Heart right ventricle (tissue), 16 donors: ENCODE results near the gene HEYL. TPM values are rescaled to one million over a fixed set of nuclear protein-coding genes. Genes with fewer than 3 reads are reported as not detected.

Experiments
- ATAC-seq, 8 donors: fragments of 200-7000 bp; cut with Tn5 transposase; one replicate each; pipeline ENCODE4 v1.9.1; 2020; ENCODE audit warnings: mild to moderate bottlenecking in 8 of 8, moderate library complexity in 8 of 8, moderate number of reproducible peaks in 1 of 8
- DNase-seq, 2 donors: peaks; one replicate each; pipeline ENCODE4 v3.0.0-alpha.2; 2020
- H3K27ac ChIP-seq, 10 donors: fragments of 200-600 bp; sonication (generic) in 2 of 10; one replicate each; pipeline versions ENCODE4 v1.5.0 to v1.8.0; 2020 to 2022; ENCODE audit warnings: mild to moderate bottlenecking in 3 of 10
- H3K27me3 ChIP-seq, 7 donors: fragments of 200-600 bp; one replicate each; pipeline ENCODE4 v1.8.0; 2021 to 2022; ENCODE audit warnings: mild to moderate bottlenecking in 2 of 7
- H3K36me3 ChIP-seq, 9 donors: fragments of 200-600 bp; sonication (generic) in 1 of 9; one replicate each; pipeline versions ENCODE4 v1.5.0 to v1.8.0; 2020 to 2022; ENCODE audit warnings: mild to moderate bottlenecking in 2 of 9
- H3K4me1 ChIP-seq, 9 donors: fragments of 200-600 bp; sonication (generic) in 1 of 9; one replicate each; pipeline versions ENCODE4 v1.5.0 to v1.8.0; 2020 to 2022; ENCODE audit warnings: mild to moderate bottlenecking in 4 of 9
- H3K4me3 ChIP-seq, 10 donors: fragments of 200-600 bp; sonication (generic) in 2 of 10; one replicate each; pipeline versions ENCODE4 v1.5.0 to v1.8.0; 2020 to 2022; ENCODE audit warnings: mild to moderate bottlenecking in 7 of 10, moderate library complexity in 2 of 10
- H3K9me3 ChIP-seq, 11 donors: fragments of 200-600 bp in 10 of 11; sonication (generic) in 2 of 11; one replicate each; pipeline versions ENCODE4 v1.5.0 to v1.8.0; 2013 to 2022; ENCODE audit warnings: mild to moderate bottlenecking in 2 of 11, control low read depth in 1 of 11, moderate library complexity in 1 of 11
- WGBS, 2 donors: extraction: QIAGEN DNeasy Blood & Tissue Kit; methylation state at CpG; one replicate each; pipeline ENCODE4 v1.1.7; 2013; ENCODE audit warnings: inconsistent platforms in 1 of 2; 5-methylcytosine and 5-hydroxymethylcytosine counted together
- intact Hi-C, 10 donors: fragments of 100-400 bp; cut with DNase I; formaldehyde crosslinking; loops; one replicate each; pipeline versions ENCODE4 v1.11.1 to v1.14.2; 2022
- polyA plus RNA-seq, 2 donors: library from polyadenylated mRNA; stranded (reverse); fragments of 200-250 nt; gene quantifications; one replicate each; pipeline ENCODE4 v1.2.3, GENCODE V29; 2013
- total RNA-seq, 10 donors: library from RNA; stranded (reverse); fragmentation: NEBNext Ultra II Directional in 3 of 10; extraction: Animal tissue kit (Norgen Biotek cat#: 25700) in 3 of 10; gene quantifications; one replicate each; pipeline versions ENCODE4 v1.2.1 to v1.2.4, GENCODE V29; 2021 to 2023
- TF ChIP-seq, protein P1 (sequence below), 9 donors: fragments of 200-600 bp; sonication (generic) in 2 of 9; IDR thresholded peaks; one replicate each; pipeline versions ENCODE4 v1.5.0 to v1.8.0; 2021 to 2022; ENCODE audit warnings: antibody characterized with exemption in 9 of 9, mild to moderate bottlenecking in 5 of 9, moderate library complexity in 1 of 9
- donor health status: Arrhythmogenic right ventricular cardiomyopathy.
- donor health status: ischemic (EF 13 %, LVEDD 7.1; RV severe dilation, severe dysfunction).
- donor health status: healthy with polysubstance abuse.
- donor health status: DM: no; HTN: yes; CAD: no.
- donor health status: DM: no; HTN: no; CAD: no.
- donor health status: ischemic (EF 25% LVEDD 6.9; RV normal size, moderate dysfunction).
- donor health status: ischemic (EF 25% LVEDD 5.7; RV mildly dilated, moderate dysfunction).
- donor health status: healthy.
- donor health status: DM: yes; HTN: yes; CAD: no.
- donor health status: Ischemic cardiomyopathy.
- donor health status: ischemic (EF 35%, LVEDD 5.7; RV mildly dilated, moderate dysfunction).
- donor health status: nonischemic (EF 11% LVEDD 7.7; RV severe dilation, severe dysfunction).
- donor health status: DM: yes; HTN: yes; CAD: no.
- donor health status: PGD.
- donor health status: ischemic (EF 29% LVEDD 5.4; RV normal size, mild dysfunction).
- donor health status: nonischemic (EF 23%, LVEDD 6.1; RV moderate dilation, normal function).

The HEYL gene
- total and polyA plus RNA-seq, 12 donors = 11.5 to 27.5 (median 14.3) TPM

DNA sequence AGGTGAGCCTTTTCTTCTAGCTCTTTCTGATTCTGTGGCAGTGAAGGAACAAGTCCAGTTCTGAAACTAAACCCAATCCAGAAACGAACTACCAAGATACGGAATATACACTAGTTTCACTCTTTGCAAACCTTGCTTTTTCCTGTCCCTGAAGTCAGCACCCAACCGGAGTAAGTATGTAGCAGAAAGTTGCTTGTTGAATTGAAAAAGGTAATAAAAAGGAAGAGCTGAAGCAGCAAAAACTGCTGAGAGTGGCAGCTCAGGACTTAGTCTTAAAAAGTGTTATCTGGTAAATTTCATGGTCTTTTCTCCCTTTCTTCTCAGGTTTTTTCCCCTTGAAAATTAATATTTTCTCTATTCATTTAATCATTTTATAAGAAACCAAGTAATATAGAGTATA lies 41.9 kb upstream of the HEYL start:
- DNase-seq (no peak), ATAC-seq (no peak)
- H3K4me3 ChIP-seq = no peak overlapping the region
- WGBS, 2 donors = 78 to 87% methylated on average over 3 of the region's 3 CpGs
- intact Hi-C loops = no loop called here
- H3K36me3 ChIP-seq = no peaks in the 10 kb centered on the region
- peaks cover 0 to 55% (median 46%) of the 10 kb centered on the region in 7 donors for H3K27me3 ChIP-seq
- H3K9me3 ChIP-seq = no peaks in the 10 kb centered on the region
- TF ChIP-seq, protein P1, sequence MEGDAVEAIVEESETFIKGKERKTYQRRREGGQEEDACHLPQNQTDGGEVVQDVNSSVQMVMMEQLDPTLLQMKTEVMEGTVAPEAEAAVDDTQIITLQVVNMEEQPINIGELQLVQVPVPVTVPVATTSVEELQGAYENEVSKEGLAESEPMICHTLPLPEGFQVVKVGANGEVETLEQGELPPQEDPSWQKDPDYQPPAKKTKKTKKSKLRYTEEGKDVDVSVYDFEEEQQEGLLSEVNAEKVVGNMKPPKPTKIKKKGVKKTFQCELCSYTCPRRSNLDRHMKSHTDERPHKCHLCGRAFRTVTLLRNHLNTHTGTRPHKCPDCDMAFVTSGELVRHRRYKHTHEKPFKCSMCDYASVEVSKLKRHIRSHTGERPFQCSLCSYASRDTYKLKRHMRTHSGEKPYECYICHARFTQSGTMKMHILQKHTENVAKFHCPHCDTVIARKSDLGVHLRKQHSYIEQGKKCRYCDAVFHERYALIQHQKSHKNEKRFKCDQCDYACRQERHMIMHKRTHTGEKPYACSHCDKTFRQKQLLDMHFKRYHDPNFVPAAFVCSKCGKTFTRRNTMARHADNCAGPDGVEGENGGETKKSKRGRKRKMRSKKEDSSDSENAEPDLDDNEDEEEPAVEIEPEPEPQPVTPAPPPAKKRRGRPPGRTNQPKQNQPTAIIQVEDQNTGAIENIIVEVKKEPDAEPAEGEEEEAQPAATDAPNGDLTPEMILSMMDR (IDR thresholded peaks at IDR 0.05) = no peak
- H3K4me1 ChIP-seq = peaks cover 0 to 5% (median 3%) of the 10 kb centered on the region in 9 donors
- H3K27ac ChIP-seq = no peak overlapping the region

- no peaks in the 10 kb centered on the region for H3K9me3 ChIP-seq
- H3K4me3 ChIP-seq = no peak overlapping the region
- no peak overlapping the region for H3K27ac ChIP-seq
- ATAC-seq = no peak
- TF ChIP-seq, protein P1 (IDR thresholded peaks at IDR 0.05) = no peak
- peaks cover 0 to 5% (median 3%) of the 10 kb centered on the region in 9 donors for H3K4me1 ChIP-seq
- 71 to 74% methylated on average over 4 of the region's 4 CpGs for WGBS, 2 donors
- peaks cover 0 to 53% (median 45%) of the 10 kb centered on the region in 7 donors for H3K27me3 ChIP-seq
- H3K36me3 ChIP-seq = no peaks in the 10 kb centered on the region
- DNase-seq = no peak
- intact Hi-C loops = no loop called here
Measured at GRCh38 chr1:39680751-39681150, 41.3 kb upstream of the HEYL start.

DNA sequence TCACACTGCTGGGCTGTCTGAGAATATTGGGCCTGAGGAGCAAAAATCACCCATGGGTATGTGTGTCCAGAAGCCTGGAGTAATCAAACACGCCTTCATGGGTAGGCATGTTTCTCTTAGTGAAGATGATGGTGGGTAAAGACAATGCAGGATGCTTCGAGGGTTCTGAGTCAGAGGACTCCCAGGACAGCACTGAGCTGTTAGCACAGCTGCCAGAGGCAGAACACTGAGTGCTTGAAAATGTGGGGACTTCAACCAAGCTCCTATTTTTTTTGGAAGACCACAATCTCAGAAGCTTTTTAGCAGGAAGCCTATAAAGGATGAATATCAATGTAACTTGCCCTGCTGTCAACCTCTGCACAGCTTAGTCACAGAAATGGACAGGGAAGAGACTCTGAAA lies 40.4 kb upstream of the HEYL start:
- WGBS, 2 donors = 55 to 65% methylated on average over 2 of the region's 2 CpGs
- Histone ChIP-seq H3K4me1 (peaks cover 0 to 5% (median 3%) of the 10 kb centered on the region in 9 donors), H3K27me3 (peaks cover 0 to 48% (median 43%) of the 10 kb centered on the region in 7 donors), H3K36me3 (no peaks in the 10 kb centered on the region), H3K9me3 (no peaks in the 10 kb centered on the region), H3K27ac (no peak overlapping the region), H3K4me3 (no peak overlapping the region)
- intact Hi-C loops = loop anchor here in 1 of 10 donors (5.0 kb wide), 1 partner anchor 32 kb away; no protein-coding TSS in a partner anchor
- ATAC-seq (no peak), DNase-seq (no peak)
- TF ChIP-seq, protein P1 (IDR thresholded peaks at IDR 0.05) = no peak

- 78% methylated on average over 2 of the region's 2 CpGs for WGBS, 2 donors
- ATAC-seq = no peak
- intact Hi-C loops = loop anchor here in 1 of 10 donors (5.0 kb wide), 1 partner anchor 33 kb away; no protein-coding TSS in a partner anchor
- Histone ChIP-seq H3K9me3 (no peaks in the 10 kb centered on the region), H3K4me3 (no peak overlapping the region), H3K27me3 (peaks cover 0 to 38% (median 34%) of the 10 kb centered on the region in 7 donors), H3K27ac (no peak overlapping the region), H3K36me3 (no peaks in the 10 kb centered on the region), H3K4me1 (peaks cover 0 to 5% (median 2%) of the 10 kb centered on the region in 9 donors)
- TF ChIP-seq, protein P1 (IDR thresholded peaks at IDR 0.05) = no peak
- no peak for DNase-seq
Measured at GRCh38 chr1:39678889-39679288, 39.4 kb upstream of the HEYL start.
